ENCODE results near the gene OCA2.

The OCA2 gene

GRCh38 chr15:28086175-28086703 lies 12.9 kb downstream of the OCA2 start:
- TF ChIP-seq CEBPB (IDR thresholded peaks at IDR 0.05): no peak
- peak; percentile 72 for TF ChIP-seq RAD21 (IDR thresholded peaks at IDR 0.05; ENCODE audit: low read depth)
- no peak for TF ChIP-seq FOXM1 (IDR thresholded peaks at IDR 0.05; ENCODE audit: borderline replicate concordance, low read depth)

- TF ChIP-seq YY1 (IDR thresholded peaks at IDR 0.05; ENCODE audit: low read depth) (no peak), NFIC (IDR thresholded peaks at IDR 0.05) (no peak), TCF12 (IDR thresholded peaks at IDR 0.05; ENCODE audit: low read depth) (no peak), ZBTB7A (IDR thresholded peaks at IDR 0.05; ENCODE audit: low read depth) (no peak), TEAD4 (IDR thresholded peaks at IDR 0.05) (no peak), FOXM1 (IDR thresholded peaks at IDR 0.05; ENCODE audit: borderline replicate concordance, low read depth) (no peak), CREB1 (IDR thresholded peaks at IDR 0.05; ENCODE audit: low read depth) (no peak), TAF1 (IDR thresholded peaks at IDR 0.05; ENCODE audit: low read depth) (no peak), CEBPB (IDR thresholded peaks at IDR 0.05) (no peak), RAD21 (IDR thresholded peaks at IDR 0.05; ENCODE audit: low read depth) (no peak), EP300 (IDR thresholded peaks at IDR 0.05; ENCODE audit: borderline replicate concordance) (no peak)
- TF ChIP-seq, protein P1, sequence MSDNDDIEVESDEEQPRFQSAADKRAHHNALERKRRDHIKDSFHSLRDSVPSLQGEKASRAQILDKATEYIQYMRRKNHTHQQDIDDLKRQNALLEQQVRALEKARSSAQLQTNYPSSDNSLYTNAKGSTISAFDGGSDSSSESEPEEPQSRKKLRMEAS (IDR thresholded peaks at IDR 0.05): no peak
Observed at GRCh38 chr15:28085489-28086174, 13.5 kb downstream of the OCA2 start.

GRCh38 chr15:28084547-28084946 lies 14.6 kb downstream of the OCA2 start:
- TF ChIP-seq EP300 (IDR thresholded peaks at IDR 0.05; ENCODE audit: borderline replicate concordance) (no peak), YY1 (IDR thresholded peaks at IDR 0.05; ENCODE audit: low read depth) (no peak), TAF1 (IDR thresholded peaks at IDR 0.05; ENCODE audit: low read depth) (no peak), TCF12 (IDR thresholded peaks at IDR 0.05; ENCODE audit: low read depth) (no peak), USF1 (IDR thresholded peaks at IDR 0.05) (no peak), RAD21 (IDR thresholded peaks at IDR 0.05; ENCODE audit: low read depth) (no peak), FOXM1 (IDR thresholded peaks at IDR 0.05; ENCODE audit: borderline replicate concordance, low read depth) (no peak)
- TF ChIP-seq, protein P2, sequence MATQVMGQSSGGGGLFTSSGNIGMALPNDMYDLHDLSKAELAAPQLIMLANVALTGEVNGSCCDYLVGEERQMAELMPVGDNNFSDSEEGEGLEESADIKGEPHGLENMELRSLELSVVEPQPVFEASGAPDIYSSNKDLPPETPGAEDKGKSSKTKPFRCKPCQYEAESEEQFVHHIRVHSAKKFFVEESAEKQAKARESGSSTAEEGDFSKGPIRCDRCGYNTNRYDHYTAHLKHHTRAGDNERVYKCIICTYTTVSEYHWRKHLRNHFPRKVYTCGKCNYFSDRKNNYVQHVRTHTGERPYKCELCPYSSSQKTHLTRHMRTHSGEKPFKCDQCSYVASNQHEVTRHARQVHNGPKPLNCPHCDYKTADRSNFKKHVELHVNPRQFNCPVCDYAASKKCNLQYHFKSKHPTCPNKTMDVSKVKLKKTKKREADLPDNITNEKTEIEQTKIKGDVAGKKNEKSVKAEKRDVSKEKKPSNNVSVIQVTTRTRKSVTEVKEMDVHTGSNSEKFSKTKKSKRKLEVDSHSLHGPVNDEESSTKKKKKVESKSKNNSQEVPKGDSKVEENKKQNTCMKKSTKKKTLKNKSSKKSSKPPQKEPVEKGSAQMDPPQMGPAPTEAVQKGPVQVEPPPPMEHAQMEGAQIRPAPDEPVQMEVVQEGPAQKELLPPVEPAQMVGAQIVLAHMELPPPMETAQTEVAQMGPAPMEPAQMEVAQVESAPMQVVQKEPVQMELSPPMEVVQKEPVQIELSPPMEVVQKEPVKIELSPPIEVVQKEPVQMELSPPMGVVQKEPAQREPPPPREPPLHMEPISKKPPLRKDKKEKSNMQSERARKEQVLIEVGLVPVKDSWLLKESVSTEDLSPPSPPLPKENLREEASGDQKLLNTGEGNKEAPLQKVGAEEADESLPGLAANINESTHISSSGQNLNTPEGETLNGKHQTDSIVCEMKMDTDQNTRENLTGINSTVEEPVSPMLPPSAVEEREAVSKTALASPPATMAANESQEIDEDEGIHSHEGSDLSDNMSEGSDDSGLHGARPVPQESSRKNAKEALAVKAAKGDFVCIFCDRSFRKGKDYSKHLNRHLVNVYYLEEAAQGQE (IDR thresholded peaks at IDR 0.05; ENCODE audit: low read depth): no peak

DNA sequence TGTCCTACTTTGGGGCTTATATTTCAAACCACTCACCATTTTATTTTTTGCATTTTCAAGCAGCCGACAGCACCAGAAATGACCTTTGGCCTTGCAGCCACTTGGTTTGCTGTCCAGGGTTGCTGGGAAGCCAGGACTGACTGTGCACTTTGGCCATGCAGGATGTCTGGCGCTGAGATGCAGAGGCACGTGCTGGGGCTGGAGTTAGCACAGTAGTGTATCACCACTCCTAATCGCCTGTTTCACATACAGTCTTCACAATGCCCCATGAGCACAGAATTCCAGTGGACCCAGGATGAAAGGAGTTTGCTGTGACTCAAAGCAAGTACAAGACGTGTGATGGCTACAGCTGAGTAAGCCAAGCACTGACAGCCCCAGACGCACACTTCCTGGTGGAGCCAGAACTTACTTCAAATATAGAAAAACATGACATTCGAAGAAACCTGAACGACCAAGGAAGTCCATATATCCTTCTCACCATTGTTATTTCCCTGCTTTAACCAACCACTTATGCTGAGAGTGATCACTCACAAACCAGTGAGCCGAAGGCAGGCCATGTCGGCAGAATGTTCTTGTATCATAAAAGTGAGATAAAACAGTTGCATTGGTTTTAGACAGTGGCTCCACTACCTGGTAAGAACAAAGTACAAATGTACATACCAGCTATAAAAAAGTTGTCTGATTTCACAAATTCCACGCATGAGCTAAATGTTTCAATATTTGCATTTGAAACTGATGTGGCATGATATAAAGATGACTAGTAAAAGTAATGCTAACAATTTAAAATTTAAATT lies 16.0 kb downstream of the OCA2 start:
- no peak for TF ChIP-seq EP300 (IDR thresholded peaks at IDR 0.05; ENCODE audit: borderline replicate concordance)
- TF ChIP-seq YY1 (IDR thresholded peaks at IDR 0.05; ENCODE audit: low read depth): no peak
- no peak for TF ChIP-seq ZBTB7A (IDR thresholded peaks at IDR 0.05; ENCODE audit: low read depth)
- no peak for TF ChIP-seq CREB1 (IDR thresholded peaks at IDR 0.05; ENCODE audit: low read depth)
- TF ChIP-seq USF1 (IDR thresholded peaks at IDR 0.05): no peak
- no peak for TF ChIP-seq FOXM1 (IDR thresholded peaks at IDR 0.05; ENCODE audit: borderline replicate concordance, low read depth)
- TF ChIP-seq, protein P2 (IDR thresholded peaks at IDR 0.05; ENCODE audit: low read depth): no peak
- TF ChIP-seq EGR1 (IDR thresholded peaks at IDR 0.05): no peak
- TF ChIP-seq TAF1 (IDR thresholded peaks at IDR 0.05; ENCODE audit: low read depth): no peak
- TF ChIP-seq CEBPB (IDR thresholded peaks at IDR 0.05): no peak
- no peak for TF ChIP-seq RAD21 (IDR thresholded peaks at IDR 0.05; ENCODE audit: low read depth)
- TF ChIP-seq, protein P1 (IDR thresholded peaks at IDR 0.05): no peak
- no peak for TF ChIP-seq NFIC (IDR thresholded peaks at IDR 0.05)
- no peak for TF ChIP-seq TCF12 (IDR thresholded peaks at IDR 0.05; ENCODE audit: low read depth)
- TF ChIP-seq TEAD4 (IDR thresholded peaks at IDR 0.05): no peak

- TF ChIP-seq ZBTB7A (IDR thresholded peaks at IDR 0.05; ENCODE audit: low read depth): no peak
Observed at GRCh38 chr15:28081594-28081993, 17.5 kb downstream of the OCA2 start.
